Osteocyte (in vitro differentiated cells): ENCODE measurements around the gene CHST12. TPM values are rescaled to one million over a fixed set of nuclear protein-coding genes. Genes with fewer than 3 reads are reported as not detected.

Experiments used
- DNase-seq: peaks from one replicate; pipeline ENCODE4 v3.0.0; 2021; ENCODE audit warnings: mixed read lengths; ENCODE audit not compliant: unreplicated experiment; ENCODE audit errors: extremely low spot score
- H3K27ac Mint-ChIP-seq: one replicate; pipeline ENCODE4 v1.8.0; 2021; ENCODE audit warnings: mild to moderate bottlenecking, mixed read lengths; ENCODE audit not compliant: unreplicated experiment
- H3K27me3 Mint-ChIP-seq: one replicate; pipeline ENCODE4 v1.8.0; 2021; ENCODE audit warnings: mixed read lengths; ENCODE audit not compliant: unreplicated experiment
- H3K36me3 Mint-ChIP-seq: one replicate; pipeline ENCODE4 v1.8.0; 2021; ENCODE audit warnings: mixed read lengths; ENCODE audit not compliant: unreplicated experiment
- H3K4me1 Mint-ChIP-seq: one replicate; pipeline ENCODE4 v1.8.0; 2021; ENCODE audit warnings: mixed read lengths; ENCODE audit not compliant: unreplicated experiment
- H3K4me3 Mint-ChIP-seq: one replicate; pipeline ENCODE4 v1.8.0; 2021; ENCODE audit warnings: mild to moderate bottlenecking, moderate library complexity, mixed read lengths; ENCODE audit not compliant: unreplicated experiment
- H3K9me3 Mint-ChIP-seq: one replicate; pipeline ENCODE4 v1.8.0; 2021; ENCODE audit warnings: mixed read lengths; ENCODE audit not compliant: unreplicated experiment
- total RNA-seq: library from RNA; stranded (reverse); gene quantifications from 2 replicates; pipeline ENCODE4 v1.2.1, GENCODE V29; 2021
- TF ChIP-seq, protein P1 (sequence below): fragments of 200-600 bp; sonication (generic); IDR thresholded peaks from 2 replicates; pipeline ENCODE4 v1.5.0; 2021; ENCODE audit warnings: antibody characterized with exemption, mild to moderate bottlenecking, moderate library complexity

CHST12 gene
- total RNA-seq, 1 donor from 2014 or later, result 30.2 TPM

- TF ChIP-seq, protein P1, sequence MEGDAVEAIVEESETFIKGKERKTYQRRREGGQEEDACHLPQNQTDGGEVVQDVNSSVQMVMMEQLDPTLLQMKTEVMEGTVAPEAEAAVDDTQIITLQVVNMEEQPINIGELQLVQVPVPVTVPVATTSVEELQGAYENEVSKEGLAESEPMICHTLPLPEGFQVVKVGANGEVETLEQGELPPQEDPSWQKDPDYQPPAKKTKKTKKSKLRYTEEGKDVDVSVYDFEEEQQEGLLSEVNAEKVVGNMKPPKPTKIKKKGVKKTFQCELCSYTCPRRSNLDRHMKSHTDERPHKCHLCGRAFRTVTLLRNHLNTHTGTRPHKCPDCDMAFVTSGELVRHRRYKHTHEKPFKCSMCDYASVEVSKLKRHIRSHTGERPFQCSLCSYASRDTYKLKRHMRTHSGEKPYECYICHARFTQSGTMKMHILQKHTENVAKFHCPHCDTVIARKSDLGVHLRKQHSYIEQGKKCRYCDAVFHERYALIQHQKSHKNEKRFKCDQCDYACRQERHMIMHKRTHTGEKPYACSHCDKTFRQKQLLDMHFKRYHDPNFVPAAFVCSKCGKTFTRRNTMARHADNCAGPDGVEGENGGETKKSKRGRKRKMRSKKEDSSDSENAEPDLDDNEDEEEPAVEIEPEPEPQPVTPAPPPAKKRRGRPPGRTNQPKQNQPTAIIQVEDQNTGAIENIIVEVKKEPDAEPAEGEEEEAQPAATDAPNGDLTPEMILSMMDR, result no peak
- DNase-seq, result no peak
- no peak overlapping the region for H3K4me3 Mint-ChIP-seq
- peaks cover 10% of the 10 kb centered on the region for H3K27me3 Mint-ChIP-seq
- no peak overlapping the region for H3K27ac Mint-ChIP-seq
- no peaks in the 10 kb centered on the region for H3K9me3 Mint-ChIP-seq
- no peaks in the 10 kb centered on the region for H3K36me3 Mint-ChIP-seq
- peaks cover 15% of the 10 kb centered on the region for H3K4me1 Mint-ChIP-seq
Observed at GRCh38 chr7:2472739-2473138, 69.3 kb downstream of the CHST12 start.

GRCh38 chr7:2473496-2474180 is 70.2 kb downstream of the CHST12 start:
- Mint-ChIP-seq H3K9me3 (no peaks in the 10 kb centered on the region), H3K4me3 (no peak overlapping the region), H3K27me3 (peaks cover 10% of the 10 kb centered on the region), H3K4me1 (peaks cover 20% of the 10 kb centered on the region), H3K36me3 (no peaks in the 10 kb centered on the region), H3K27ac (no peak overlapping the region)
- no peak for DNase-seq
- TF ChIP-seq, protein P1, result no peak

DNA sequence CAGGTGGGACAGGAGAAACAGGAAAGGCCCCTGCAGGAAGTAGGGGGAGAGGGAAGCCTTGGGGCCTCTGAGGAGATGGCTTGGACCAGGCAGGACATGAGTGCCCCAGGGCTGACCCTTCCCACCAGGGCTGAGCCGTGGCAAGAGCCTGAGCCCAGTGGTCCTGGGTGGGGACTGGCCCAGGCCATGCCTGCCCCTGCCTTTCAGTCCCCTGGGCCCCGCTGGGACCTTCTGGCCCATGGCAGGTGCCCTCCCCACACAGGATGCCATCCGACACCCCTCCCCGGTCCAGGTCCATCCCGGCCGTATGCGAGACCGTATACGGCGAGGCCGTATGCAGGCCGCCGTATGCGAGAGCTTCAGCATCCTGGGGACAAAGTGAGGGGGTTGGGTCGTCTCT is 70.8 kb downstream of the CHST12 start:
- Mint-ChIP-seq H3K4me3 (no peak overlapping the region), H3K9me3 (no peaks in the 10 kb centered on the region), H3K27ac (no peak overlapping the region), H3K36me3 (no peaks in the 10 kb centered on the region), H3K27me3 (peaks cover 8% of the 10 kb centered on the region), H3K4me1 (peaks cover 24% of the 10 kb centered on the region)
- TF ChIP-seq, protein P1, result no peak
- DNase-seq, result no peak

GRCh38 chr7:2474813-2475677 is 71.6 kb downstream of the CHST12 start:
- no peaks in the 10 kb centered on the region for H3K36me3 Mint-ChIP-seq
- no peak for DNase-seq
- H3K9me3 Mint-ChIP-seq, result no peaks in the 10 kb centered on the region
- no peak overlapping the region for H3K4me3 Mint-ChIP-seq
- peaks cover 29% of the 10 kb centered on the region for H3K4me1 Mint-ChIP-seq
- no peak overlapping the region for H3K27ac Mint-ChIP-seq
- TF ChIP-seq, protein P1, result no peak
- peaks cover 5% of the 10 kb centered on the region for H3K27me3 Mint-ChIP-seq

GRCh38 chr7:2475678-2476015 is 72.2 kb downstream of the CHST12 start:
- Mint-ChIP-seq H3K9me3 (no peaks in the 10 kb centered on the region), H3K27ac (no peak overlapping the region), H3K4me3 (no peak overlapping the region), H3K36me3 (no peaks in the 10 kb centered on the region), H3K4me1 (peaks cover 28% of the 10 kb centered on the region), H3K27me3 (peaks cover under 1% of the 10 kb centered on the region)
- TF ChIP-seq, protein P1, result no peak
- no peak for DNase-seq
